Vein endothelial cell (primary cell): ENCODE data around the gene SUPT16H. TPM values are rescaled to one million over a fixed set of nuclear protein-coding genes. Genes with fewer than 3 reads are reported as not detected.

ENCODE experiments used
- small RNA-seq: library from RNA; depleted of rRNA; stranded (forward); fragments of <200 nt; gene quantifications from one replicate; pipeline ENCODE3, GENCODE V24; 2012
- total RNA-seq: library from RNA; depleted of rRNA; stranded (reverse); fragments of >200 nt; gene quantifications from 2 replicates; pipeline ENCODE4 v1.2.3, GENCODE V29; 2012

The SUPT16H gene
- 68.9 and 86.5 TPM in 2 replicates for total RNA-seq

GRCh38 chr14:21383848-21384493 is at the start of gene SUPT16H:
SUPT16H (minus strand) TSS chr14:21384019; CDS start chr14:21383927, 92 bp downstream.

Small RNA genes lying within 50 kb of the gene (small RNA-seq; reads per million reads assigned to genes)
- gene RN7SL650P (not detected), gene SNORD8 (104 reads per million, percentile 99 among the genes with 10 or more reads in this experiment), gene SNORD9 (304 reads per million, percentile 99 among the genes with 10 or more reads in this experiment)

Other genes with a start within 250 kb of the SUPT16H start
- gene OR5AU1, start 228.0 kb downstream of the SUPT16H start, total RNA-seq, result not detected in 2 replicates
- gene HNRNPC, start 114.6 kb downstream of the SUPT16H start, total RNA-seq, result 625 and 850 TPM in 2 replicates
- not detected in 2 replicates for gene RPGRIP1, start 103.9 kb downstream of the SUPT16H start, total RNA-seq
- 72.5 and 78.0 TPM in 2 replicates for gene CHD8, start 72.1 kb upstream of the SUPT16H start, total RNA-seq
- gene RAB2B, start 92.9 kb upstream of the SUPT16H start, total RNA-seq, result 33.0 and 41.5 TPM in 2 replicates
- gene TOX4, start 93.2 kb upstream of the SUPT16H start, total RNA-seq, result 41.2 and 50.1 TPM in 2 replicates
- 48.3 and 67.0 TPM in 2 replicates for gene METTL3, start 127.3 kb upstream of the SUPT16H start, total RNA-seq
- gene SALL2, start 142.3 kb upstream of the SUPT16H start, total RNA-seq, result 0.86 and 0.98 TPM in 2 replicates
- gene OR10G3, start 196.1 kb upstream of the SUPT16H start, total RNA-seq, result not detected in 2 replicates